ENCODE results near the gene CSNK1G2. TPM values are rescaled to one million over a fixed set of nuclear protein-coding genes. Genes with fewer than 3 reads are reported as not detected.

The CSNK1G2 gene
- total RNA-seq, 4 donors from 2014 or later, result 37.9 to 42.9 (median 38.1) TPM

DNA sequence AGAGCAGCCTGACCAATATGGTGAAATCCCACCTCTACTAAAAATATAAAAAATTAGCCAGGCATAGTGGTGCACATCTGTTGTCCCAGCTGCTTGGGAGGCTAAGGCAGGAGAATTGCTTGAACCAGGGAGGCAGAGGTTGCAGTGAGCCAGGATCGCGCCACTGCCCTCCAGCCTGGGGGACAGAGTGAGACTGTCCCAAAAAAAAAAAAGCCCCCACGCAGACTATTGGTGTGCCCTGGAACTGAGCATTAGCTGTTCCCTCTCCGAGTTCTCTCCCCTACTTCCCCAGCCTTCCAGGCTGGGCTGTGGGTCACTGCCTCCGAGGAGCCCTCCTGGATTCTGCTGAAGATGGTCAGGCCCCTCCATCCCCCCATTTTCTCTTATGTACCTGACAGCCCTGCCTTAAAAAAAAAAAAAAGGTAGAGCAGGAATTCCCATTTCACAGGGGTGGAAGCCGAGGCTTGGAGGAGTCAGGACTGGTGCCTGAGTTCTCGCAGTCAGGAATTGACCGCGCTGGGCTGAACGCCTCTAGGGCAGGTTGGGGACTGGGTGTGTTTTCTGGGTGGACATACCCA is 33.9 kb upstream of the CSNK1G2 start:
- no peak for ATAC-seq
- Histone ChIP-seq H3K36me3 (no peaks in the 10 kb centered on the region), H3K27me3 (no peaks in the 10 kb centered on the region), H3K4me3 (no peak overlapping the region), H3K4me1 (peaks cover 4 to 15% of the 10 kb centered on the region in 2 donors), H3K27ac (peak overlapping the region in 1 of 4 donors; percentile 34), H3K9me3 (no peaks in the 10 kb centered on the region)
- intact Hi-C loops (cut with DNase I; ENCODE audit: low total_unique reads) (no loop called here), in situ Hi-C loops (cut with MboI; ENCODE audit: low sequenced_read_pairs in 4 of 4) (no loop called here)
- TF ChIP-seq, protein P1, sequence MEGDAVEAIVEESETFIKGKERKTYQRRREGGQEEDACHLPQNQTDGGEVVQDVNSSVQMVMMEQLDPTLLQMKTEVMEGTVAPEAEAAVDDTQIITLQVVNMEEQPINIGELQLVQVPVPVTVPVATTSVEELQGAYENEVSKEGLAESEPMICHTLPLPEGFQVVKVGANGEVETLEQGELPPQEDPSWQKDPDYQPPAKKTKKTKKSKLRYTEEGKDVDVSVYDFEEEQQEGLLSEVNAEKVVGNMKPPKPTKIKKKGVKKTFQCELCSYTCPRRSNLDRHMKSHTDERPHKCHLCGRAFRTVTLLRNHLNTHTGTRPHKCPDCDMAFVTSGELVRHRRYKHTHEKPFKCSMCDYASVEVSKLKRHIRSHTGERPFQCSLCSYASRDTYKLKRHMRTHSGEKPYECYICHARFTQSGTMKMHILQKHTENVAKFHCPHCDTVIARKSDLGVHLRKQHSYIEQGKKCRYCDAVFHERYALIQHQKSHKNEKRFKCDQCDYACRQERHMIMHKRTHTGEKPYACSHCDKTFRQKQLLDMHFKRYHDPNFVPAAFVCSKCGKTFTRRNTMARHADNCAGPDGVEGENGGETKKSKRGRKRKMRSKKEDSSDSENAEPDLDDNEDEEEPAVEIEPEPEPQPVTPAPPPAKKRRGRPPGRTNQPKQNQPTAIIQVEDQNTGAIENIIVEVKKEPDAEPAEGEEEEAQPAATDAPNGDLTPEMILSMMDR (IDR thresholded peaks at IDR 0.05 in 4 of 5, conservative IDR thresholded peaks at IDR 0.05 in 1 of 5), result no peak
- no peak for TF ChIP-seq POLR2A (IDR thresholded peaks at IDR 0.05)
- DNase-seq, result no peak

DNA sequence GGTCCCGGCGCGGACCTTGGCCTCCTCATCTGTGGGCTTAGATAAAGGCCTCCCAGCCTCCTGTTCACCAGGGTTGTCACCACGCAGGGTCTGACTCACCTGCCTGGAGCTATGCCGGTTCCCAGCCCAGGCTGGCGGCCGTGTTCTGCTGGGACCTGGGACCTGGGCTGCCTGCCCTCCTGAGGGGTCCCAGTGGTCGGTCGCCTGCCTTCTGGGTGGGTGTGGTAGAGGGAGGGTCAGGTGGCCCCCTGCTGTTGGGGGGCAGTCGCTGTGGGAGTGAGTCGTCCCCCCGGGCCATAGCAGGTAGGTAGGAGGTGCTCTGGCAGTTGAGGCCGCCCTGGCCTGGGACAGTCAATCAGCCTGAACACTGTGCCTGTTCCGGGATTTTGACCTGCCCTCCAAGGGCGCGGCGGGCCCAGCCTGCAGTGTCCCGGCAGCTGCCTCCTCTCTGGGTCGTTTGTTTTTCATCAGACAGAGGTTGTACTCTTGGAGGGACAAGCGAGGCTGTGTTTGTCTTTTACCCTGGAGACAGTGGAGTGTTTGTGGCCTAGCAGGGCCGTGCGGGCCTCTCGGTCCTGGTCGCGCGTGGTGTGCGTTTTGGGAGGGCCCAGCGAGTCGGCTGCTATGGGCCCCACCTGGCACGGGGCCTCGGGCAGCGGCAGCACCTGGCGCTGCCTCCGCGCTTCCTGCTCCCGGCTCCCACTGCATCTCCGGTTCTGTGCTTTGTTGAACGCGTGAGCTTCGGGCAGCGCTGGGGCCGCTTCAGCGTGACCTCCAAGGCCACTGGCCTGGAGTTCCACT is 33.2 kb upstream of the CSNK1G2 start:
- Histone ChIP-seq H3K27me3 (no peaks in the 10 kb centered on the region), H3K4me1 (peaks cover 4 to 15% of the 10 kb centered on the region in 2 donors), H3K4me3 (no peak overlapping the region), H3K9me3 (no peaks in the 10 kb centered on the region), H3K27ac (peak overlapping the region in 3 of 4 donors; percentile 24 to 50 (median 34)), H3K36me3 (no peaks in the 10 kb centered on the region)
- DNase-seq (no peak), ATAC-seq (no peak)
- intact Hi-C loops (cut with DNase I; ENCODE audit: low total_unique reads), result no loop called here
- no peak for TF ChIP-seq POLR2A (IDR thresholded peaks at IDR 0.05)
- TF ChIP-seq, protein P1 (IDR thresholded peaks at IDR 0.05 in 4 of 5, conservative IDR thresholded peaks at IDR 0.05 in 1 of 5), result no peak
- in situ Hi-C loops (cut with MboI; ENCODE audit: low sequenced_read_pairs in 4 of 4), result no loop called here

DNA sequence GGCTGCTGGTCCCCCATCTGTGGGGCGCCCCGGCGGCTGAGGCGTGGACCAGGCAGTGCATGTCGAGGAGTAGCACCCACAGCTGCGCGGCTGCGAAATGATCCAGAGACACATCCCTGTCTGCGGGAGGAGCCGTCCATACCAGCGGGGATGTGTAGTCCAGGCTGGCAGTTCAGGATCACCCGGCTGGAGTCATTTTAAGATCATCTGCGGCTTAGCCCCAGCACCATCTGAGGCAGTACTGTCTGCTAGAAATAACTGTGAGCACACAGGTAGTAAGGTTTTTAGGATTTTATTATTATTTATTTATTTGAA is 32.7 kb upstream of the CSNK1G2 start:
- peak overlapping the region in 1 of 4 donors; percentile 34 for H3K27ac ChIP-seq
- H3K4me3 ChIP-seq, result no peak overlapping the region
- DNase-seq, result no peak
- peaks cover 4 to 15% of the 10 kb centered on the region in 2 donors for H3K4me1 ChIP-seq
- TF ChIP-seq, protein P1 (IDR thresholded peaks at IDR 0.05 in 4 of 5, conservative IDR thresholded peaks at IDR 0.05 in 1 of 5), result no peak
- no peak for TF ChIP-seq POLR2A (IDR thresholded peaks at IDR 0.05)
- H3K27me3 ChIP-seq, result no peaks in the 10 kb centered on the region
- ATAC-seq, result no peak
- intact Hi-C loops (cut with DNase I; ENCODE audit: low total_unique reads) (no loop called here), in situ Hi-C loops (cut with MboI; ENCODE audit: low sequenced_read_pairs in 4 of 4) (no loop called here)
- no peaks in the 10 kb centered on the region for H3K9me3 ChIP-seq
- H3K36me3 ChIP-seq, result peaks cover 0 to 4% of the 10 kb centered on the region in 2 donors

DNA sequence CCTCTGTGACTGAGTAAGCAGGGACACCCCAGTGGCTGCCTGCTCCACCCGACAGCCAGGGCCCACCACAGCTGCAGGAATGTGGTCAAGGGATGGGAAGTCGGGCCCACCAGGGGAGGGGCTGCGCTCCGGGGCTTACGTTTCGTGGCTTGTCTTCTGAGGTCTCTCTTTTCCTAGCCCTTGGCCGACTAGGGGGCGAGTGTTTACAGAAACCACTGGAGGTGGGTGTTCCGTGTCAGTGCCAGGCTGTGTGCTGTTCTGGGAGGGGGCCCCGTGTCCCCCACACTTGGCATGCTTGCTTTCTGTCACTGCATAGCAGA is 31.3 kb upstream of the CSNK1G2 start:
- in situ Hi-C loops (cut with MboI; ENCODE audit: low sequenced_read_pairs in 4 of 4) (no loop called here), intact Hi-C loops (cut with DNase I; ENCODE audit: low total_unique reads) (no loop called here)
- H3K9me3 ChIP-seq, result no peaks in the 10 kb centered on the region
- ATAC-seq (no peak), DNase-seq (no peak)
- H3K27me3 ChIP-seq, result no peaks in the 10 kb centered on the region
- no peak for TF ChIP-seq POLR2A (IDR thresholded peaks at IDR 0.05)
- TF ChIP-seq, protein P1 (IDR thresholded peaks at IDR 0.05 in 4 of 5, conservative IDR thresholded peaks at IDR 0.05 in 1 of 5), result no peak
- peaks cover 0 to 6% of the 10 kb centered on the region in 2 donors for H3K36me3 ChIP-seq
- H3K4me1 ChIP-seq, result peaks cover 4 to 15% of the 10 kb centered on the region in 2 donors
- no peak overlapping the region for H3K4me3 ChIP-seq
- H3K27ac ChIP-seq, result no peak overlapping the region

All from gastrocnemius medialis (tissue), 4 donors.